HK-2 (cell line): Measurements from ENCODE around the gene NAALADL2.
A peak's percentile ranks its signal among the peaks of the same experiment; 100 is the strongest.
"Not testable (repeated sequence)": the region's sequence is repeated elsewhere in the genome, so short reads cannot be mapped to it uniquely, and the experiment has no call there.

Experiments used
- DNase-seq: peaks from one replicate; pipeline ENCODE4 v3.0.0-alpha.2; 2018; ENCODE audit not compliant: unreplicated experiment

NAALADL2 gene

DNA sequence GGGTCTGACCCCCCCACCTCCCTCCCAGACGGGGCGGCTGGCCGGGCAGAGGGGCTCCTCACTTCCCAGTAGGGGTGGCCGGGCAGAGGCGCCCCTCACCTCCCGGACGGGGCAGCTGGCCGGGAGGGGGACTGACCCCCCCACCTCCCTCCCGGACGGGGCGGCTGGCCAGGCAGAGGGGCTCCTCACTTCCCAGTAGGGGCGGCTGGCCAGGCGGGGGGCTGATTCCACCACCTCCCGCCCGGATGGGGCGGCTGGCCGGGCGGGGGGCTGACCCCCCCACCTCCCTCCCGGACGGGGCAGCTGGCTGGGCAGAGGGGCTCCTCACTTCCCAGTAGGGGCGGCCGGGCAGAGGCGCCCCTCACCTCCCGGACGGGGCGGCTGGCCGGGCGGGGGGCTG lies 272.7 kb downstream of the NAALADL2 start:
- not testable (repeated sequence) for DNase-seq

- DNase-seq, result not testable (repeated sequence)
These were observed 273.6 kb downstream of the NAALADL2 start for GRCh38 chr3:175132706-175133105.

GRCh38 chr3:175144368-175144767 lies 285.2 kb downstream of the NAALADL2 start:
- DNase-seq, result no peak

- DNase-seq, result no peak
These were observed 287.1 kb downstream of the NAALADL2 start for GRCh38 chr3:175146258-175146657.

DNA sequence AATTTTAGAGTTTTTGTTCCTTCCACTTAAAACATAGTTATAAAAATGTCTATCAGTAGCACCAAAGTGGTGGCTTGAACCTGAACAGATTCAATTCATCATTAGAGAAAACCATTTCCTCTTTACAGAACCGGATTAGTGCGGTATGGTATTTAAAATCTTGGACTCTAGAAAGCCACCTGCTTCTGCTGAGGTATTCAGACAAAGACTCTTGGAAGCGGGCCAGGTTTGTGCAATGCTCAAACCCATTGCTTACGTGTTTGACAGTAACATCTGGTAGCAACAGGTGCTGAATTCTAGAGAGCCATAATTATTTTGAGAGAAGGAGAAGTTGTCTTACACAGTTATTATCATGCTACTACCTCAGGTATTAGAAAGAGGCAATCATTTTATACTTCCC lies 290.5 kb downstream of the NAALADL2 start:
- DNase-seq, result no peak

DNA sequence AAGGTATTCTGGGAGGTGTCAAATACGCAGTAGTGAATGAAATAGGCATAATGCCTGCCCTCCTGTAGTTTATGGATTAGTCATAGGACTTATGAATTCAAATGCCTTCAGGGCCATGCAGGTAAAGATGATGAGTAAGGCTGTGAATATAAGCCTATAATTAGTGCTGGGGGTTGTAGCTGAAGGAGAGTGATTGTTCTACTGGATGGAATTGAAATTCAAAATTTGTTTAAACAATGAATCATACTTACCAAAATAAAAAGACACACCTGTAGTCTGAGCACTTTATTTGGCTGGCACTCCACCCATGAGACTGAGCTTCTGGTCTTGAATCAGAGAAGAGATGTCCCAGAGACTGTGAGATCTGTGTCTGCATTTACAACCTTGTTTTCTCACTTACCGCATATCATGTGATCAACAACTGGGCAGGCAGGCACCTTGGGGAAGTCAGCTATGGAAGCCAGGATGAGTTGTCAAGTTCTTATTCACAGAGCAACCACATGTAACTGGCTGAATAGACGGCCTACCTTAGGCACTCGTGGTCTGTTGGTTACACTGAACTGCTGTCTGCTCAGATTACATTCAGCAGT lies 291.8 kb downstream of the NAALADL2 start:
- DNase-seq, result peak; percentile 3

DNA sequence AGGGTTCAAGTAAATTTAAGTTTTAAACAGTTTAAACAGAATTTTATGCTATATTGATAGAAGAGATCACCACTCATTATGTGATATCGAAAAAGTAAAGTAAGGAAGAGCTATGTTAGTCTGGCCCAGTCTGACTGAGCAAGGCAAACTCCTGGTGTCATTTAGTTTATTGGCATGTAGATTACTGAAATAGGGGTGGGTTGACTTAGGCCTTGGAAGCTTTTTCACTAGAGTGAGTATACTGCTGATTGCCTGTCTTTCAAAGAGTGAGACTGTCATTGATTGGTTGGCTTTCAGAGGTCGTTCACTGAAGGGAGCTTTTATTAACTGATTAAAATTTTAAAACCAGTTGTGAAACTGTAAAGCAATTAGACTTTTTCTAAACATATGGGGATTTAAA lies 294.5 kb downstream of the NAALADL2 start:
- DNase-seq, result no peak

GRCh38 chr3:175155172-175155571 lies 296.0 kb downstream of the NAALADL2 start:
- no peak for DNase-seq

DNA sequence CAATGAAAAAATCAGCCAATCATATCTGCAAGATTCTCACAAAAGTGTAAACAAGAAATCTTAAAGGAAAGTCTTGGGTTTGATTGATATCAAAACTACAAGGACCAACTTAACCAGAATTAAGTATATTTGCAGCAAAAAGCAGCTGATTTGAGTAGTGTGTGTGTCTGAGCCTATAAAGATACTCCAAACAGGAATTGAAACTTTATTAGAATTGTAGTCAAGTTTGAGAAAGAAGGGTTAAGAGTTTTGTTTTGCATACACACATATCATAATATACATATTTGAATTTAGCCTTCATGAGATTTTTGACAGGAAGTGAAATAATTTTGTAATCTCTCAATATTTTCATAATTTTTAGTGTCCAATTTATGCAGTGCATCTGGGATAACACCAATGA lies 300.1 kb downstream of the NAALADL2 start:
- no peak for DNase-seq

DNA sequence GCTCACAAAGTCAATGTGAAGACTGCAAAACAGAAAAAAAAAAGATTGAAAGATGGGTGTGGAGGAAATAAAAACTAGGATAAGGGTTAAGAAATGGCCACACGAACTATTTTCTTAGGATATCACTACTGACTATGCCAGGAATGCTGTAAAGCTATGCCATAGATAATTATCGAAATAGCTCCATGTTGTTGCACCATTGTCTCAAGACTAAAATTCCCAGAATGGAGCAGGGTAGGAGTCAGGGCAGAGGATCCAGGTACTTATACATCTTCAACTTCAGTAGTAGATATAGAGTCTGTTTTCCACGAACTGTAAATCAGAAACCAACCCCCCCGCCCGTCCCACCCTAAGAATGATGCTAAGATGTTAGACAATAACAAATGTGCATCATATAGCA lies 302.2 kb downstream of the NAALADL2 start:
- no peak for DNase-seq

GRCh38 chr3:175163686-175164085 lies 304.6 kb downstream of the NAALADL2 start:
- DNase-seq, result no peak

DNA sequence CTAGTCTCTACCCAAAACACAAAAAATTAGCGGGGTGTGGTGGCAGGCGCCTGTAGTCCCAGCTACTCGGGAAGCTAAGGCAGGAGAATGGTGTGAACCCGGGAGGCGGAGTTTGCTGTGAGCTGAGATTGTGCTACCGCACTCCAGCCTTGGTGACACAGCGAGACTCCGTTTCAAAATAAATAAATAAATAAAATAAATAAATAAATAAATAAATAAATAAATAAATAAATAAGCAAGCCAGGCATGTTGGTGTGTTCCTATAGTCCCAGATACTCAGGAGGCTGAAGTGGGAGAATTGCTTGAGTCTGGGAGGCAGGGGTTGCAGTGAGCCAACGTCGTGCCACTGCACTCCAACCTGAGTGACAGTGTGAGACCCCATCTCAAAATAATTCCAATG lies 314.0 kb downstream of the NAALADL2 start:
- not testable (repeated sequence) for DNase-seq

DNA sequence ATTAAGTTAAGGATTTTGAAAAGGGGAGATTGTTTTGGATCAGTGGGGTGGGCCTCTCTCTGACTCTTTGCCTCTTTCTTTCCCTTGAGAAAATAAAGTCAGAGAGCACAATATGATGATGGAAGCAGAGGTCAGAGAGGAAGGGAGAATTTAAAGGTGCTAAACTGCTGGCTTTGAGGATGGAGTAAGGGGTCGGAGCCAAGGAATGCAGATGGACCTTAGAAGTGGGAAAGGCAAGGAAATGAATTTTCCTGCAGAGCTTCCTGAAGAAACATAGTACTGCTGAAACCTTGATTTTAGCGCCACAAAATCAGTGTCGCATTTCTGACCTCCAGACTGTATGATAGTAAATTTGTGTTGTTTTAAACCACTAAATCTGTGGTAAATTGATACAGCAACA lies 317.4 kb downstream of the NAALADL2 start:
- no peak for DNase-seq

DNA sequence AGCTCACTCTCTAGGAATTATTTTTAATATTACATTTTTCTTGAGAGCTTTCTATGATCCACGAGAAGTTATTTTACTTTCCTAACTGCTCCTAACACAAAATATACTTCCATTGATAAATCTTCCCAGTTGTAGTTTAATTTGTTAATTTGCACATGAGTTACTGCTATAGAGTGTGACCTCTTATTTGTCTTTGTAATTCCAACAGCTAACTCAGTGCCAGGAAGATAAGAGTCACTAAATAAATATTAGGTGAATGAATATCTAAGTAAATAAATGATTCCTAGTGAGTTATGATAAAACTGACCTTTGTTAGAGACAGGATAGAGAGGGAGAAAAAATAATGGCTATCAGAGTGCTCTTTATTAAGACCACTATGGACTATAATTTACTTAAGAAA lies 319.9 kb downstream of the NAALADL2 start:
- DNase-seq, result no peak

DNA sequence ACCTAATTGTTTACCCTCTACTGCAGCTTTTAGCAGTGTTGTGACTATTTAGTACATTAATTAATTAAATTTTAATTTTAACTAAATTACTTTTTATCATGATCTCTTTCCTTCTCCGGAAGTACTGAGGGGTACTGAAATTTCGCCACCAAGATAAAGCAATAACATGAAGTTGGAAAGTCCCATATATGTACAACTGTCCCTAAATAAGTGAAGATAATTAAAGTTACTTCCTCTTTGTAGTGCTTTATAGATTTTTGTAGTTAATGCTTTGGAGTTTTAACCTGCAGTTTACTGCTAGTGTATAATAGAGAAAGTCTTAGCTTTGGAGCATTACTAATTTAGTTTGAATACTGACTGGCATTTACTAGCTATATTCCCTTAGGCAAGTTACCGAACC lies 325.3 kb downstream of the NAALADL2 start:
- DNase-seq, result no peak

DNA sequence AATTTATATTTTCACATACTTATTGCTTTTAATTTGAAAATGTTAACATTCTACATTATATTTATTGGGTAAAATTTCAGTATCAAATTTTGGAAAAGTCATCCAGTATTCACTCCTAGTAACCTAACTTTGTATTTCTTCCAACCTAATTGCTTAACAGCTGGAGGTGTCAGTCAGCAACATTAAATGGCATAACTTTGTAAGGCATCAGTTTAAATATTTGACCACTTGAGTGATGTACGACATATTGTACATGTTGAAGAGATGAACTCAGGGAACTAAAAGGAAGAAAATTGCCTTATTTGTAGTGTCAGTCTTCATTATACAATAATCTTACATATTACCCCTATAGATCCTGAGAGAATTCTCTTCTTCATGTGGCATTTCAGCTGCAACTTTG lies 326.8 kb downstream of the NAALADL2 start:
- no peak for DNase-seq

DNA sequence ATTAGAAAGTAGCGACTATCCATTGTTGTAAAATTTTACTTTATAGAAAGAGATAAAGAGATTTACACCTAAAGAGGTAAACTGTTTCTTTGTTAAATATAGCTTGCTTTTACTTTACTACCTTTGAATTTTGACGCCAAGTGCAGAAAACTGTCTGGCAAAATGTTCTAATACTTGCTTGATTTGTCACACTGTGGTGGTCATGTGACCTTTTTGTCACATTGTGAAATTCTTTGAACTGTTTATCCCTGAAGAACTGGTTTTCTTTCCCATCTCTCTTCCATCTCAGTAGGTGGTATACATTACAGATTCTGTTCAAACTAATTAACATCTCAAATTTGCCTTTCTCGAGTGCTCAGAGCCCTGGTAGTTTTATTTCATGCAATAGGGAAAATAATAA lies 327.4 kb downstream of the NAALADL2 start:
- DNase-seq, result no peak

DNA sequence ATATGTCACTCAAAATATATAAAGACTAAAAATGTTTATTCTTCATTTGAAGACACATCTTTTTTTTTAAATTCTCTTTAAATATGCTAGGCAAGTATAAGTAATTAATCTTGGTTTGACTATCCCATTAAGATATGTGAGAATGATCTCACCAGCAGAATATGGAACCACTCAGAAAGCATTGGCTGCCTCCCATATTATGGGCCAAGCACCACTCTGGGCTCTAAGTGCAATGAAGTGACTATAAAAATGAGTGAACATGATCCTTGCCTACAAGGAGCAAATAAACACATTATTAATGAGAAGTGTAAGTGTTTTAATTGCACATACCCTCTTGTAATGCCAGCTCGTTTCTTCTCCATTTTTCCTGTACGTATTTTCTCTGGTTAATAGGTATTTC lies 328.5 kb downstream of the NAALADL2 start:
- no peak for DNase-seq

DNA sequence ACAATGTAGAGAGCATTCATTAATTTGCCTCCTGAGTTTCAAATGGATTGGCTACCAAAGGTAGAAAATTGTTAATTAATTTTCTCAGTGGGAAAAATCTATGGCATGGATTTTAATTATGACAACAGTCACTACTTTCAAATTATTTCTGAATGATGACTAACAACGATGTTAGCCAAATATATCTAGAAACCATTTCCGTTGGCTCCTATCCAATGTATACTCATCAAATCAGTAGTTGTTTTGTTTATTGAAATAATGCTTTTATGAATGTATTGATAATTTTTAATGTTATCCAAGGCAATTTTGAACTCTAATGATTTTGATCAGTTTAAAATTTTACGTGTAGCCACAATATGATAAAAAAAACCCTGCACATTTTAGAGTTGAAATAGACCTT lies 333.4 kb downstream of the NAALADL2 start:
- no peak for DNase-seq

GRCh38 chr3:175193815-175194518 lies 334.8 kb downstream of the NAALADL2 start:
- DNase-seq, result no peak

DNA sequence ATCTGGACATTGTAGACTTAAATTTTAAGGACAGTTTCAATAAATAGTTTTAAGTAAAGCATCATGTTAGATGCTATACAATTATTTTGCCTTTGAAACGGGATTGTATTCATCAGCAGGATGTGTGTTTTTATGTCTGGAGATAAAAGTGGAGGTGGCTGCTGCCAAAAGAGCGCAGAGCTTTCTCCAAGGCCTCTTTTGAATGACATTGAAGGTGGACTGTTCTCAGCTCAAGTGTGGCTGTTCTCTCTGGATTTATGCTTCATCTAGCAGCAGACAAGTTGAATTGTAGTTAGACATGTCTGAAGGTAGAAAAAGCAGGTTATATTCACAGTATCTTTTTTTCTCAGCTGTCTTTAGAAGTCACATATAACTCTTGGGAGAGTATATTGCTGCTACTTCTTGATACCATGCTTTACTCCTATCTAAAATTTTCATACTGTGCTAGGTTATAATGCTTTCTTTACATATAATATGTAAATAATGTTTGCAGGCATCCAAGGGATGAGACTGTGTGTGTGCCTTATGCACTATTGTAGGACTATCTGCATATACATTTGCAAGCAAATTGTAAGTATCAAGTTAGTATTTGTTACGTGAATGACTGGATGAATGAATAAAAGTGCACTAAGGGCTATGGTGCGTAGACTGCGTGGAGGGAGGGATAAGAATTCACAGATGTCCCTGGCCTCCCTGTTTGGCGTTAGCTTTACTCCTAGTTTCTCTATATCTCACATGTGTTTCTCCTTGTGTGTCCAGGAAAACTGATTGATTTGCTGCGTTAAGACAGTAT lies 340.1 kb downstream of the NAALADL2 start:
- no peak for DNase-seq

DNA sequence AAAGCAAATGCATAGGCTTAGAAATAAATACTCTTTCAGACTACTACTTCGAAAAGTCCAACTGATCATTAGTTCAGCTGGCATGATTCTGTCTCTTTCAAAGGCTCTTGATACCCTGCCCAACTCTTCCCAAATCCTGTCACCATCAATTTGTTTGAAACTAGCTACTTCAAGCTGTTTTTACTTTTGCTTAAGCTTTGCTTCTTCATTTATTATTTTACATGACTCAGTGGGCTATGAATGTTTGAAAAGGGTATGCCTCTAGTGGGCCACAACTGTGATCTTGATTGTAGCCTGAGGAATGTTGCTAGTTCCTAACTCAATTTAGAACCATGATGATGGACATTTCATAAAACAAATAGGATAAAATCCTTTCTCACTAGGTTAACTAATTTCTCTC lies 340.8 kb downstream of the NAALADL2 start:
- no peak for DNase-seq
